GM21529 (cell line): ENCODE measurements around the gene SFR1.

Experiments used
- ATAC-seq: cut with Tn5 transposase; IDR thresholded peaks from one replicate; pipeline ENCODE4 v1.9.1; 2021; ENCODE audit not compliant: unreplicated experiment

Gene SFR1

DNA sequence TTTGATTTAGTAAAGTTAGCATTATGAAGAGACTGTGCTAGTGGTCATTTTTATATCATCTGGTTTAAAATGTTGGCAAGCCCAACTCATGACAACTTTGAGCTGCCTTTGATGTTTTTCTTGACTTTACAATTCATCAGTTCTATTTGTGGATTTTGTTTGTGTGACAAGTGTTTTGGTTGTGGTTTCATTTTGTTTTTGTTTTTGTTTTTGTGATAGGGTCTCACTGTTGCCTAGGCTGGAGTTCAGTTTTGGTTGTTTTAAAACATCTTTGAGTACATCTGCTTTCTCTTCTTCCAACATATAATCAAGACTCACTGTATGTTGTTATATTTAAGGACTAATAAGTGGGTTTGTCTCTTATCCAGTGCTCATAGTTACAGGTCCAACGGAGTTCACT, 17.6 kb upstream of the SFR1 start:
- ATAC-seq, result no peak

DNA sequence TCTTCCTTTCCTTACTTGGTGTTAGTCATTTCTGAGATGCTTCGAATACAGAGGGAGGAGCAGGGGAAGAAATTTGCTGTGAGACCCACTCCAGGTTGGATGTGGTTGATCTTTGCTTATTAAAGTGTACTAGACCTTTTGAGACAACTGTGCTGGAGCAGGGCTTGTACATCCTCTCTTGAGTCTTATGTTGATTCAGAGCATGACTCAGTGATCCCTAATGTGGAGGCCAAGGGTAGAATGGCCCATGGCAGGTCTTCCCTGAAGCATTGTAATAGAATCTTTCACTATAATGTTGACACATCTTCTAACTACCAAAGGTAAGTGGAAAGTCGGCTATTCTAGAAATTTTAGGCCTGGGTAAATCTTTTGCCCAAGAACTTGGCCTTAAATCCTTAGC, 17.0 kb upstream of the SFR1 start:
- no peak for ATAC-seq

DNA sequence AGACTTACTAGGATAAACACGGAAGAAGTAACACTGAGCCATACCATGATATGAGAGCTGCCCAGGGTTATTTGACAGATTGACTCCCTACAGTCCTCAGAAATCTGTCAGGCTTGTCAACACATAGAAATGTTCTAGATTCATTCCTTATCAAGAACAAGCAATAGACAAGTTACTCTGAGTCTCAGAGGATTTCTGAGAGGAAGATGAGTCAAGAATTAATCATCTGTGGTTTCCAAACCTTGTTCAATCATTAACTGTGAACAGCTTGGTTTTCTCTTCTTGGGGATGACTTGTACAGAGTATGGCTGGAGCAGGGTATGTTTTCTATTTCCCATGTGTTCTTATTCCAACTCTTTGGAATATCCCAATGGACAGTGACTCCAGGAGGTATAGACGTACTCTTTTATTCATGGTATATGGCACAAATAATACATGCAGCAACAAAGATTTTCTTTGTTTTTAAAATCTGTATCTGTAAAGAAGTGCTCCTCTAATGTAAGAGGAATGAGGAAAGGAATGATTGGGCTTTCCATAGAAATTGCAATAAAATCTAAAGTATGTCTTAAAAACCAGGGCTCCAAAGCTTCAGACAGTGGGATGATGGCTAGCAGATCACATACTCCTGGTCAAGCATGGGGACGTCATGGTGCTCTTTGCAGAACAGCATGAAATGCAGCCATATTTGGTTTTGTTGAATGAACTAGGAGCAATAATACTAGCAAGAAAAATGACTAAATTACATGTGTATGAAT, 11.9 kb upstream of the SFR1 start:
- peak; percentile 86 for ATAC-seq

DNA sequence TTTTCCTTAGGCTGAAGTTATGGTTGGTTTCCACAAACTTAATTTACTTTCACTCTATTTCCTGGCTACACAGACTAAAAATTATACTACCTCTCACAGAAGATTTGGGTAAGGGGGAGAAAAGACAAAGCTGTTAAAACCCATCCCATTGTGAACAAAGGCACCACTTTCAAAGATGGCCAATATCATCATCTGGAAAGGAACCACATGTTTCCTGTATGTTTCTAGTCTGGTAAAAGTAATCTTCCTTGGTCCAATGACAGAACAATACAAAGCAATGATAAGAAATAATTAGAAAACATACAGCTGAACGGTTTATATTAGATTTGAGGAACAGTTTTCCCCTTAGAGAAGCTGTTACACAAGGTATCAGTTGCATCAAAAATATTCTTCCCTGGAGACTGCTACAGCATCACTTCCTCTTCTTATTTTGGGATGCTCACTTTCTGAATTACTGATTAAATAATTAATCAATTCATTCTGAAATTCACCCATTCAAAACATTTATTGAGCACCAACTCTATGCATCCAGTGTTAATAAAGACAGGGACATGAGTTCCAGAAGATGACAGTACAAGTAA, 8.5 kb upstream of the SFR1 start:
- no peak for ATAC-seq

DNA sequence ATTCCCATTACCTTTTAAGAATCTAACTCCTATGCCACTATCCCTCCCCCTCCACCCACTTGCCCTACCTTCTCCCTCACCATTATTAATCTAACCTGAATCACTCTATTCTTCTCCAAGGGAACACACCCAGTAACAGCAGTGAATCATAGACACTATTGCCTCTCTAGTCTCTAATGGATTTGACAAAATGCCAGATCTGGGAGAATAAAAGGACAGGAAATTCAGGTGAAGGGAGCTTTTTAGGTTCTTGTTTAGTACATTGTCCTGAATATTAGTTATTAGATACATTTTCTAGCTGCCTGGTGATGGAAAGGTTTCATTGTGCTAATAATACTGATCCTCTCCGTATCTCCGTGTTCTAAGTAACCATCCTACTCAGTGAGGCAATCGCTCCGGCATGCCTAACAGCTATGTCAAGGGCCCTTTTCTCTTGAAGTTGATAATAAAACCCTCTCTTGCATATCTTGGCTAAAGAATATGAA, 4.1 kb upstream of the SFR1 start:
- no peak for ATAC-seq

DNA sequence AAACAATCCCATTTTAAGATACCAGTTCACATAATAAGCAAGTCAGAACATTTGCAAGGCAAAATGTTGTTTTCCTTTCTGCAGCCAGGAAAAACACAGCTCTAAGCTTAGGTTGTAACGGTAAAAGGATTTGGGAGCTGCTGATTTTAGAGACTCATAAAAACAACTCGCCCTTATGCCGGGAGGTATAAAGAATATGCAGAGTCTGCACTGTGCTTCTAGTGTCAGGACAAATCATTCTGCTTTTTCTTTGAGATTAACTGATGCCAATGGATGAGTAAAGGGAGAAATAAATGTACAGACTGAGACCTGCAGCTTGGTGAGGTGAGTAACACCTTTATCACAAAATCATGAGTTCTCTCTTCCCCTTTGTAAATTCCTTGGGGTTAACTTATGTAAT, 2.0 kb upstream of the SFR1 start:
- ATAC-seq, result no peak

DNA sequence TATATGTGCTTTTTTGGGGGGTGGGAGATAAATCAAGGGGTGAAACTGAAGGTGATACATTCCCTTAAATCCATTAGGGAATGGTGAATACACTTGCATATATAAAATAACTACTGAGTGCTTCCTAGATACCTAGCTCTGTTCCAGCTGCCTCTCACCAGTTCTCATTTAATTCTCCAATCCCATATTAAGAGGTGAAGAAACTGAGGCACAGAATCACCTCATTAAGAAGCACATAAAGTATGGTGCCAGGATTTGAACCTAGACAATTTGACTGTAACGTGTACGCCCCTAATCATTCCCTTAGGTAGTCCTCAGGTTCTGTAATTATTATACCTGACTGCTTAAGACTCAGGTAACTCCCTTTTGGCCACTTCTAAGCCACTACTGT, 1.5 kb upstream of the SFR1 start:
- no peak for ATAC-seq

DNA sequence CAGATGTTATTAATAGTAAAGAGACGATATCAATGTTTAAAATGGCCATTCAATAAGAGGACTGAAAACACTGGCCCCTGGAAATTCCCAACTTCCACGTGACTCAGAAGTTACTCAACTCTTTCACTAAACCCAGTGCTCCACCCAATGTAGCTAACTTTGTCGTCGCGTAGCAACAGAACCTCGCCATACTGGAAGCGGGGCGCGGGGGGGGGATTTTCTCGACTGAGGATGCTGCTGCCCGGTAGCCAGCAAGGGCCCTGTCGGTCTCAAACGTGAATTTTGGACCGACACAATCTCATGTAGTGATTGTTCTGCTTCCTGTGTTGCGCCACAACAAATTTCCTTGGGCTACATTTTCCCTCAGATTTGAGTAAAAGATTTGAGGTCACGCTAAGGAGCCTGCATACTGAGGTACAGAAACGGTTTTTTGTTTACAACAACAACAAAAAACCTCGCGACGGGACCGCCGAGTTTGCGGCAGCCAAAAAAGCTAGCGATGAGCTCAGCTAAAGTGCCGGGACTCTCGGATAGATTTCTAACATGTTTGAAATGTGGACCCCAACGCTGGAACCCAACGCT, 977 bp upstream of the SFR1 start:
- peak; percentile 32 for ATAC-seq

DNA sequence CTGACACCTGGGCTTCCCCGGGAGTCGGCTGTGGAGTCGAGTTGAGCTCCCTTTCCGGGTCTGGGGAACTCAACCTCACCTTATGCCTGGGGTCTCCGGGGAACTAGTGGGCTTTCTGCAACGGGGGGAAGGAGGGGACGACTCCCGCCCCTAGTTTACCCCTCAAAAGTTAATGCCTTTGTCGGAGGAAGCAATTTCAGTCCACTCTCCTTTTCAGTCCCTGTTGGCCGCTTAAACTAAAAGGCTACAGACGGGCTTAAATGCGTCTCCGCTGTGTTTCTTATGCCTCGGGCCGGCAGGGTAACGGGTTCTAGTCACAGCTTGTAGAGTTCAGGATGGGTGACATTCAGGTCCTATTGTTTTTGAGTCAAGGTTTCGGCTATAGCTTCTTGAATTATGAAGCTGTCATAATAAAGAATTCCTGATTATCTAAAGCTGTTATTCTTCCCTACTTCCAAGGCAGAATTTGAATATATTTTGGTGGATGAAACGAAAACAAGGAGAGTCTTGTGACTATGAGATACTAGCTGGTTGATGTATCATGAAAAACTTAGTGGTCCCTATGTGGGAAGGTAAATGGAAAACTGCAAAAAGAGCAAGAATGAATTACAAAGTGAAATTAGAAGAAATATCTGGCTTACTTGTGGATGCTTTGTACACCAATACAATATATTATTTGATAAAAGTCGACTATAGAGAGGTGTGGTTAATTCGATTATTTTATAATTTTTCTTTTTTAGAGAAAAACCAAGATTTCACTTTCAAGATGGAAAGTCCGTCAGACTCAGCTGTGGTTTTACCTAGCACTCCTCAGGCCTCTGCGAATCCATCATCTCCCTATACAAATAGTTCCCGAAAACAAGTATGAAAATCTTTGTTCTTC, 495 bp downstream of the SFR1 start:
- ATAC-seq, result peak; percentile 6

DNA sequence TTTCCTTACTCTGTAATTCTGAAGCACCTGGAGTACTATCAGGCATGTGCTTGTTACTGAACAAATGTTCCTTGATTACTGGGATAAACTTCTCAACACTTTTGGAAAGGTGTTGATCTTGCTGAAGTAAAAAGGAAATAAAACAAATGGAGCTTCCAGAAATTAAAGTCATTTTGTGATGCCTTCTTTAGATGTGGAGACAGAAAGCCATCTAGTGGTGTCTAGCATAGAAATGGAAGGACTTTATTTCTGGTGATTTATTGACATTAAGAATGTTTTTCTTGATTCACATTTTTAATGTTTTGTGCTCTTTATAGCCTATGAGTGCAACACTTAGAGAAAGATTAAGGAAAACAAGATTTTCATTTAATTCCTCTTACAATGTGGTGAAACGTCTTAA, 1.4 kb downstream of the SFR1 start:
- ATAC-seq, result no peak

DNA sequence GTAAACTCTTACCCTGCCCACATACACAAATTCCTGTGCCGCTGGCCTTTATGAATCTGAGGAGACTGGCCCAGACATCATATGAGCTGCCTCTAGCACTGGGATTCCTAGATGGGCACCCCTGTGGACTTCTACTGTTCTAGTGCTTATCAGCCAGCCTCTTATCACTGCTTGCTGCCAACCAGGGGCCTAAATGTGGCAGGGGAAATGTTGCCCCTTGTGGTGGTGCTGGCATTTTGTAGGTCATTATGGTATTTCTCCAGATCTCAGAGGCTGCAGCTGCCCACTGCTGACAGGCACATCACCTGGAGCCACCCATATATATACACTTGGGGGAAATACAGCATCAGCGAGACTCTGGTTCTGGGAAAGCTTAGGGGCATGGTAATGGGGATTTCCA, 5.4 kb downstream of the SFR1 start:
- ATAC-seq, result no peak

DNA sequence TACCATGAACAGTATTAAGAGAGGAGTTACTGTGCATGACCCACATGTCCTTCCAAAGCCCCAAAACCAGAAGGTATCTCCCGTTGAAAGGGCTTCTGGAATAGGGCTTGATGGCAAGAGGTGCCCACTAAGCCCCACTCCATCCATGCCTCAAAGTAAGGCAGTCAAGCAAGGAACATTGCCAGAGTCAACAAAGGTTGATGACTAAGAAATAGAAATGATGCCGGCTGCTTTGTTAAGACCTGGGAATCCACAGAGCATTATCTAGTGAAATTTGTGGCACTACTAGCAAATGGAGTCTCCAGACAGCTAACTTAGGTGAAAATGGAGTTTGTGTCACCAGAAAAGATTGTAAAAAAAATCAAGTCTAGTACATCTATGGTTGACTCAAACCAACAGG, 6.2 kb downstream of the SFR1 start:
- ATAC-seq, result no peak

DNA sequence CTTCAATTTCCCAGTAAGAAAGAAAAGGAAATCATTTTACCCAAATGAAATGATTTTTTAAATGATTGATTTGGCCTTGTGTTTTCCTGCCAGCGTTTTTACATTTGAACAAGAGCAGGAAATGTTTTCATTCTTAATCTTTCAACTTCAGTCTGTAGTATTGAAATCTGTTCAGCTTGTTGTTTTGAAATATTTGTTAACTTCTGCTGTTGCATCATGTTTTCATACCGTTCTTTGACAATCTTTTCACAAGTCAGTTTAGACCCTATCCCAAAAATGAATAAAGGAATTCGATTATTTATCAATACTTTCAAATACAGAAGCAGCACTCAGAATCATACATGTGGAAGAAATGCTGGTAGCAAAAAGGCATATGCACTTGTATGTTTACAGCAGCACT, 8.1 kb downstream of the SFR1 start:
- ATAC-seq, result no peak

DNA sequence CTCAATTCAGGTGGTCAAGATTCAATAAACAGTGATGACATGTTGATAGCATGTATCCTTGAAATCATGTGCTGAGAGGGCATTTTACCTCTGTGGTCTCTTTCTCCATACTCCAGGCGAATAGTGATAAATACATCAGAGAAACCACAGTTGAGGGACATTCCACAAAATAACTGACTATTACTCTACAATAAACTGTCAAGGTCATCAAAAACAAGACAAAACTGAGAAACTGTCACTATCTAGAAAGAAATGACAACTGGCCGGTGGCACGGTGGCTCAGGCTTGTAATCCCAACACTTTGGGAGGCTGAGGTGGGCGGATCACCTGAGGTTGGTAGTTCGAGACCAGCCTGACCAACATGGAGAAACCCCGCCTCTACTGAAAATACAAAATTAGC, 16.2 kb downstream of the SFR1 start:
- ATAC-seq, result no peak

DNA sequence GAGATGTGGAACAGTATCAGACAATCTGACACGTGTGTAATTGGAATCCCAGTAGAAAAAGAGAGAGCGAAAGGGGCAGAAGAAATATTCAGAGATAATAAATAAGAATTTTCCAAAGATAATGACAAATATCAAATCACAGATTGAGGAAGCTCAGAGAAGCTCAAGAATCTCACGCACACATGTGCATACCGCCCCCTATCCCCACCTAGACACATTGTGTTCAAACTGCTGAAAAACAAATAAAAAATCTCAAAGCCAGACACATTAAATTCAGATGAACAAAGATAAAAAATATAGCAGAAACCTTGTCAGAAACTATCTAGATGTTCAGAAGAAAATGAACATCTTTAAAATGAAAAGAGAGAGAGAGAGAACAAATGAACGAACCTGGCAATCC, 17.2 kb downstream of the SFR1 start:
- no peak for ATAC-seq

DNA sequence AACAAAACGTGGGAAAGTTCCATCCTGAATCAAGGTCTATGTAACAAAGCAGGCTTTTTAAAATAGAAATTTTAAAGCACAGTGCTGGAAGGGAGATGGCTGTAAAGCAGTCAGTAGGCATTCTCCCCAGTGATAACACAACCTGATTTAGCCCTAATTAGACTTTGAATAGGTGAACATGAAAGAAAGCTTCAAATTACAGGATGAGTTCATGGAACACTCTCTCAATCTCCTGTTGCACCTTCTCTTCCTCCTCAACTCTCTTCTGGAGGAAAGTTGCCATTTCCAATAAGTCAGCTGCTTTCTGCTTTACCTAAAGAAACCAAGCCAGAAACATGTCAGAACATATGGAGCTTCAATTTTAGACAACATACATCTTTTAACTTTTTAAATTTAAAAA, 20.1 kb downstream of the SFR1 start:
- ATAC-seq, result no peak

DNA sequence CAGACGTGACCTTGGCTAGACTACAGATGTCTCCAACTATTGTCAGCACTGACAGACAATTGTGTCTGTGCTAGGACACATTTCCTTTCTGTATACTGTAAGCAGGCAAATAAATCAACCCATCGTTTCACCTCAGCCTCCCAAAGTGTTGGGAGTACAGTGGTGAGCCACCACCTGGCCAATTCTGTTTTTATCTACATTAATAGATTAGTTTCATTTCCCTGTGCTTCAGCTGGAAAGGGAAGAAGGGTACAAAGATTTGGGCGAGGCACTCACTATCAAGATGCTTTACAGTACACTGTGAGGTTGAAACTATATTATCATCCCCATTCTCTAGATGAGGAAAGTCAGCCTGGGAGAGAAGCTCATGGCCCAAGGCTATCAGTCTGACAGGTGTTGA, 21.9 kb downstream of the SFR1 start:
- ATAC-seq, result no peak

DNA sequence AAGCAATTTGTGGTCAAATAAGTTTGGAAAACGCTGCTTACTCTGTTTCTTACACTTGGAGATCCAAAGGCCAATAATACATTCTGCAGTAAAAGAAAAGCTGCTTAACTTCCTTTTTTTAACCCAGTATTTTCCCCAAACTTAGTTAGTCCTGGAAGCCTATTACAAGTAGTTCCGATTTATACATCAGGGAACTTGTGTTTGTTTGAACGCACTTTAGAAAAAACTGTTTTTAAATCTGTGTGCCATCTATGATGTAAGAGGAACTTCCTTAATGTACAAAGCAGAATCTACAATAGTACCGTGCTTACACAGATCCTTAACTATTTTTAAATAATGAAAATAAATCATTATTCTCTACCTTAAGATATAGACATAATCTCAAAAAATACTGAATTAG, 23.0 kb downstream of the SFR1 start:
- ATAC-seq, result no peak

DNA sequence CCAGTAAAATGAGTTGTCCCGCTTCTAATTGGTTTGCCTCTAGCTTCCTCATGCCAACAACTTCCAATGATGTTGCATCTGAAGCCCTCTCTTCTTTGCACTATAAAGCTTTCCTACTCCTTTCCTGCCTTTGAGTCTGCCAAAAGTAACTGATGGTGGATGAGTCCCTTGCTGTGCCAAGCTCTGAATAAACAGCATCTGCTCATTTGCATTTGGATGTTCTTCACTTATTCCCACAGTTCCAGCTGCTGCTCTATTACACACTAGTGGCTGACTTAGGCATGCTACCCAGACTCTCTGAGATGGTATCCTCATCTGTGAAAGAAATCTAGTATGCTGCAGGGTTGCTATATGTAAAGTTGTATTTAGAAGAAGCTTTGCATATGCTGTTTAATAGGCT, 24.9 kb downstream of the SFR1 start:
- ATAC-seq, result no peak

DNA sequence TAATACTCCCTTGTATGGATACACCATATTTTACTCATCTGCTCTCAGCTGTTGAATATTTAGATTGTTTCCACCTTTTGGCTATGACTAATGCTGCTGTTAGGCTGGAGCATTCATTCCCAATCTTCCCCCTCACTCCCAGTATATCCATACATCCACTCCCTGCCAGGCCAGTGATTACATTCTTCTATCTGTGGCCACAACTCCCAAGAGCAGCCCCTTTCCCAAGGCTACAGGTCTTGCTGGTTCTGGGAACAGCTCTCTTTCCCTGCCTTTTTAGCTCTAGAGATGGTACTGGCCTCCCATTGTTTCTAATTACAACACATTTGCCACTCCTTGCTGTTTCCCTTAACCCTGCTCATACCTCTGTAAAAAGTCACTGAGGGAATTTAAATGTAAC, 28.2 kb downstream of the SFR1 start:
- ATAC-seq, result no peak

DNA sequence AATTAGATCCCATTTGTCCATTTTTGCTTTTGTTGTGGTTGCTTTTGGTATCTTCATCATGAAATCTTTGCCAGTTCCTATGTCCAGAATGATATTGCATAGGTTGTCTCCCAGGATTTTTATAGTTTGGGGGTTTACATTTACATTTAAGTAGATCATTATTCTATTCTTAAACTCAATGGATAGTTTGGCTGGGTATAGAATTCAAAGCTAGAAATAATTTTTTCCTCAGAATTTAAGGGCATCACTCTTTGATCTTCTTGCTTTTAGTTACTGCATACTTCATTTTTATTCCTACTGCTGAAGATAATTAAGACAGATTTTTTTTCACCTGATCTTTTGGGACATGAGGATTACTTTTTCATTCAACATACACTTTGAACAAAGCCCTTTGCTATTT, 29.8 kb downstream of the SFR1 start:
- no peak for ATAC-seq

DNA sequence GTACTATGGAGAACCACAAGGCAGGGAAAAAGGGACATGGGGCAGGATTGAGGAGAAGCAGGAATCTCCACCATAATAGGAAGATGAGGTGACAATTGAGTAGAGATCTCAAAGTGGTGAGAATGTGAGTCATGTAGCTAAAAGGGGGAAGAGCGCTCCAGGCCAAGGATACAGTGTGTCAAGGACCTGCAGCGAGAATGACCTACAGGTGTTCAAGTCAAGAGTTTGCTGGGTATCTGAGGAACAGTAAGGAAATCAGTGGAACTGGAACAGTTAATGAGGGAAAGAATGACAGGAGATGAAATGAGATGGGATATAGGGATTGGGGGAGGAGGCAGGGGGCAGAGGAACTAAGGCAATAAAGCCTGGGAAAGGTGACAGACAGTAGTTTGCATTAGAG, 33.6 kb downstream of the SFR1 start:
- no peak for ATAC-seq
